Type B pancreatic cell (in vitro differentiated cells): ENCODE measurements around the gene MAGI3. TPM values are rescaled to one million over a fixed set of nuclear protein-coding genes. Genes with fewer than 3 reads are reported as not detected.

Experiments used
- DNase-seq: peaks from one replicate; pipeline ENCODE4 v3.0.0; 2021; ENCODE audit warnings: mixed read lengths; ENCODE audit not compliant: unreplicated experiment; ENCODE audit errors: extremely low spot score
- H3K27ac Mint-ChIP-seq: 2 replicates; pipeline ENCODE4 v1.8.0; 2021; ENCODE audit warnings: mild to moderate bottlenecking, mixed read lengths
- H3K27me3 Mint-ChIP-seq: 2 replicates; pipeline ENCODE4 v1.8.0; 2021; ENCODE audit warnings: mixed read lengths
- H3K36me3 Mint-ChIP-seq: 2 replicates; pipeline ENCODE4 v1.8.0; 2021; ENCODE audit warnings: mixed read lengths
- H3K4me1 Mint-ChIP-seq: one replicate; pipeline ENCODE4 v1.8.0; 2021; ENCODE audit warnings: mixed read lengths; ENCODE audit not compliant: unreplicated experiment
- H3K4me3 Mint-ChIP-seq: 2 replicates; pipeline ENCODE4 v1.8.0; 2021; ENCODE audit warnings: mild to moderate bottlenecking, mixed read lengths
- H3K9me3 Mint-ChIP-seq: 2 replicates; pipeline ENCODE4 v1.8.0; 2021; ENCODE audit warnings: mixed read lengths
- total RNA-seq: library from RNA; stranded (reverse); gene quantifications from 2 replicates; pipeline ENCODE4 v1.2.1, GENCODE V29; 2021; ENCODE audit warnings: low replicate concordance
- TF ChIP-seq, protein P1 (sequence below): fragments of 200-600 bp; sonication (generic); conservative IDR thresholded peaks from 2 replicates; pipeline ENCODE4 v1.5.0; 2021; ENCODE audit warnings: antibody characterized with exemption, mild to moderate bottlenecking

The MAGI3 gene
- total RNA-seq, 1 donor from 2014 or later = 19.2 TPM

DNA sequence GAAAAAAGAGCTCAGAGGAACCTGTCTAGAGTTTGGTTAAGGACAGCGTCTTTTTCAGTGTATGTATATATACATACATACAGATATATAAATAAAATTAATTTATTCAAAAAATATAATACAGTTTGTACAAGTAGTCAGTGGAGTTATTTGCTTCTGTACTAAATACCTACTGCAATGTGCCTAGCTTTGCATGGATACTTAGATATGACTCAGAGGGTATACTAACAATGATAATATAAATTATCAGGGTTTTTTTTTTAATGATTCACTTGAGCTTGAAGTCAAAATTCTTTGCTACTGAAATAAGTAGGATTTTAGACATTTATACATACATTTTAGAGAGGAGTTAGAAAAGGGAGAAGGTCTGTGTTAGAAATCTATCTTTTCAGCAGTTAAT, 251.1 kb downstream of the MAGI3 start:
- Mint-ChIP-seq H3K36me3 (peaks cover 24% of the 10 kb centered on the region), H3K27ac (no peak overlapping the region), H3K9me3 (no peaks in the 10 kb centered on the region), H3K4me3 (no peak overlapping the region), H3K4me1 (no peaks in the 10 kb centered on the region), H3K27me3 (no peaks in the 10 kb centered on the region)
- TF ChIP-seq, protein P1, sequence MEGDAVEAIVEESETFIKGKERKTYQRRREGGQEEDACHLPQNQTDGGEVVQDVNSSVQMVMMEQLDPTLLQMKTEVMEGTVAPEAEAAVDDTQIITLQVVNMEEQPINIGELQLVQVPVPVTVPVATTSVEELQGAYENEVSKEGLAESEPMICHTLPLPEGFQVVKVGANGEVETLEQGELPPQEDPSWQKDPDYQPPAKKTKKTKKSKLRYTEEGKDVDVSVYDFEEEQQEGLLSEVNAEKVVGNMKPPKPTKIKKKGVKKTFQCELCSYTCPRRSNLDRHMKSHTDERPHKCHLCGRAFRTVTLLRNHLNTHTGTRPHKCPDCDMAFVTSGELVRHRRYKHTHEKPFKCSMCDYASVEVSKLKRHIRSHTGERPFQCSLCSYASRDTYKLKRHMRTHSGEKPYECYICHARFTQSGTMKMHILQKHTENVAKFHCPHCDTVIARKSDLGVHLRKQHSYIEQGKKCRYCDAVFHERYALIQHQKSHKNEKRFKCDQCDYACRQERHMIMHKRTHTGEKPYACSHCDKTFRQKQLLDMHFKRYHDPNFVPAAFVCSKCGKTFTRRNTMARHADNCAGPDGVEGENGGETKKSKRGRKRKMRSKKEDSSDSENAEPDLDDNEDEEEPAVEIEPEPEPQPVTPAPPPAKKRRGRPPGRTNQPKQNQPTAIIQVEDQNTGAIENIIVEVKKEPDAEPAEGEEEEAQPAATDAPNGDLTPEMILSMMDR = no peak
- no peak for DNase-seq

GRCh38 chr1:113647164-113647563, 256.8 kb downstream of the MAGI3 start:
- Mint-ChIP-seq H3K27me3 (no peaks in the 10 kb centered on the region), H3K27ac (no peak overlapping the region), H3K36me3 (peaks cover 18% of the 10 kb centered on the region), H3K9me3 (no peaks in the 10 kb centered on the region), H3K4me1 (no peaks in the 10 kb centered on the region), H3K4me3 (no peak overlapping the region)
- no peak for DNase-seq
- TF ChIP-seq, protein P1 = no peak

- Mint-ChIP-seq H3K9me3 (no peaks in the 10 kb centered on the region), H3K27me3 (no peaks in the 10 kb centered on the region), H3K4me3 (no peak overlapping the region), H3K36me3 (peaks cover 14% of the 10 kb centered on the region), H3K4me1 (no peaks in the 10 kb centered on the region), H3K27ac (no peak overlapping the region)
- DNase-seq = no peak
- TF ChIP-seq, protein P1 = no peak
Measured at GRCh38 chr1:113648478-113648877, 258.2 kb downstream of the MAGI3 start.

- H3K4me1 Mint-ChIP-seq = peaks cover 10% of the 10 kb centered on the region
- H3K4me3 Mint-ChIP-seq = no peak overlapping the region
- no peak for DNase-seq
- H3K9me3 Mint-ChIP-seq = no peaks in the 10 kb centered on the region
- H3K27ac Mint-ChIP-seq = no peak overlapping the region
- TF ChIP-seq, protein P1 = no peak
- peaks cover 5% of the 10 kb centered on the region for H3K36me3 Mint-ChIP-seq
- H3K27me3 Mint-ChIP-seq = no peaks in the 10 kb centered on the region
Measured at GRCh38 chr1:113652771-113653170, 262.5 kb downstream of the MAGI3 start.

DNA sequence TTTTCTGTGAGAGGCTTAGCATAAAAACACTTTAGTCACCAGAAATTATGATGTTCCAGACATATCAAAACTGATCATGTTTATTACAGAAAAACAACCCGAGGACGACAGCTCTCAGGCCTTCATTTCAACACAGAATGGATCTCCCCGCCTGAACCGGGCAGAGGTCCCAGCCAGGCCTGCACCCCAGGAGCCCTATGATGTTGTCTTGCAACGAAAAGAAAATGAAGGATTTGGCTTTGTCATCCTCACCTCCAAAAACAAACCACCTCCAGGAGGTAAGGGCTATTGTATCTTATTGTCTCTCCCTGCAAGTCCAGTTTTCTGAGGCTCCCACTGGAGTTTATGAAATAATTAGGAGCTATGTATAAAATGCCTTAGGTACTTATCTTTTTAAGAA, 263.4 kb downstream of the MAGI3 start:
- Mint-ChIP-seq H3K4me1 (peaks cover 14% of the 10 kb centered on the region), H3K9me3 (no peaks in the 10 kb centered on the region), H3K36me3 (peaks cover 5% of the 10 kb centered on the region), H3K27ac (no peak overlapping the region), H3K27me3 (no peaks in the 10 kb centered on the region), H3K4me3 (no peak overlapping the region)
- DNase-seq = no peak
- TF ChIP-seq, protein P1 = no peak

DNA sequence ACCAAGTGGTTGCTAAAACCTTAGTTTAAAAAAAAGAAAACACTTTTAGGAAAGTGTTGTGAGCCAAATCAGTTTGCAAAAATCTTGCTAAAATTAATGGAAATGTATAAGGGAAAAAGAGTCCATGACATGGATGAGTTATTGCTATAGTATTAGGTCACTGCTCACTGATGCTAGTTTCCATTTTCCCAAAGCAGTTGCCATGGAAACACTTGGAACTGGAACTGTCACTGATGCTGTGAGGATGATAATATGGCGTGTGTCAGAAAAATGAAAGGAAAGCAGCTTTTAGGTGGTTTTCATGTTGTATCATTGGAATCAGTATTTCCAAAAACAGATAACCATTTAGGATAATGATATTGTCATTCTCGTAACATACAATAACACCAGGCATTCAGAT, 264.6 kb downstream of the MAGI3 start:
- H3K9me3 Mint-ChIP-seq = no peaks in the 10 kb centered on the region
- H3K4me3 Mint-ChIP-seq = no peak overlapping the region
- peaks cover 11% of the 10 kb centered on the region for H3K36me3 Mint-ChIP-seq
- DNase-seq = no peak
- H3K4me1 Mint-ChIP-seq = peaks cover 25% of the 10 kb centered on the region
- H3K27me3 Mint-ChIP-seq = no peaks in the 10 kb centered on the region
- TF ChIP-seq, protein P1 = no peak
- H3K27ac Mint-ChIP-seq = no peak overlapping the region
